HCT116 (cell line): ENCODE results near the gene OSTF1. TPM values are rescaled to one million over a fixed set of nuclear protein-coding genes. Genes with fewer than 3 reads are reported as not detected.

Source experiments
- ATAC-seq: fragments of 200-7000 bp; cut with Tn5 transposase; 2 replicates; pipeline ENCODE4 v1.9.1; 2020; ENCODE audit warnings: mild to moderate bottlenecking, moderate library complexity
- BruUV-seq: library from RNA; stranded (reverse); fragments of 400-500 nt; replicated peaks from 2 replicates; lab custom pipeline; 2021; lab: Mats Ljungman, UMichigan
- CTCF ChIA-PET: fragments of 300-600 bp; sonication (Branson Sonifier 250); formaldehyde crosslinking; loops from one replicate; lab custom pipeline; 2021; ENCODE audit warnings: antibody characterized with exemption; lab: Charles Lee
- POLR2A ChIA-PET: fragments of 300-600, 350-600 bp; sonication (Branson Sonifier 250); formaldehyde crosslinking; loops from one replicate; lab custom pipeline; 2021; ENCODE audit warnings: antibody characterized with exemption; lab: Charles Lee
- RAD21 ChIA-PET, 2 experiments: fragments of 300-600 bp; sonication (Branson Sonifier 250); formaldehyde crosslinking; loops; one replicate each; lab custom pipeline; 2023; ENCODE audit warnings: low total read pairs in 2 of 2; ENCODE audit not compliant: uncharacterized antibody in 2 of 2, unreplicated experiment in 2 of 2, low non-redundant PET in 1 of 2; lab: Charles Lee
- DNase-seq: peaks from one replicate; pipeline ENCODE4 v3.0.0-alpha.2; 2010; ENCODE audit warnings: low read depth, low spot score
- H2AFZ ChIP-seq: fragments of 200-600 bp; shearing (Covaris generic), sonication (generic); 2 replicates; pipeline ENCODE4 v1.6.1; 2017; ENCODE audit warnings: low read depth, mixed run types, mixed read lengths, antibody characterized with exemption, low read length; ENCODE audit not compliant: poor library complexity, severe bottlenecking
- H3K27ac ChIP-seq: 2 replicates; pipeline ENCODE4 v1.5.1; 2012; ENCODE audit warnings: low read depth, low read length
- H3K27me3 ChIP-seq: fragments of 200-600 bp; sonication (generic); 2 replicates; pipeline ENCODE4 v1.6.1; 2016; ENCODE audit warnings: mixed run types, low read length, mixed read lengths; ENCODE audit not compliant: insufficient read depth
- H3K36me3 ChIP-seq, 2 experiments: fragments of 200-500 bp in 1 of 2; fragments of 200-600 bp in 1 of 2; sonication (Bioruptor generic) in 1 of 2; sonication (generic) in 1 of 2; 2 replicates each; pipeline versions ENCODE4 v1.5.1 to v1.6.1; 2014 to 2016; ENCODE audit warnings: low read length in 2 of 2, inconsistent platforms in 1 of 2, mixed read lengths in 1 of 2, mixed run types in 1 of 2; ENCODE audit not compliant: insufficient read depth in 2 of 2, control insufficient read depth in 1 of 2
- H3K4me1 ChIP-seq, 2 experiments: fragments of 200-600 bp in 1 of 2; sonication (generic) in 1 of 2; 2 replicates each; pipeline versions ENCODE4 v1.5.1 to v1.6.1; 2012 to 2017; ENCODE audit warnings: low read length in 2 of 2, inconsistent platforms in 1 of 2, mild to moderate bottlenecking in 1 of 2, mixed read lengths in 1 of 2, mixed run types in 1 of 2, moderate library complexity in 1 of 2; ENCODE audit not compliant: insufficient read depth in 2 of 2, control insufficient read depth in 1 of 2
- H3K4me2 ChIP-seq: fragments of 200-600 bp; sonication (generic); 2 replicates; pipeline ENCODE4 v1.6.1; 2017; ENCODE audit warnings: mixed run types, low read length, mixed read lengths
- H3K4me3 ChIP-seq, 2 experiments: fragments of 200-600 bp in 1 of 2; sonication (generic) in 1 of 2; replicated peaks in 1 of 2; 2 replicates each; pipeline ENCODE4 v1.5.1; 2011 to 2016; ENCODE audit warnings: low read length in 2 of 2, control low read depth in 1 of 2, low read depth in 1 of 2, mild to moderate bottlenecking in 1 of 2, mixed read lengths in 1 of 2, mixed run types in 1 of 2
- H3K79me2 ChIP-seq: fragments of 200-600 bp; sonication (generic); 2 replicates; pipeline ENCODE4 v1.6.1; 2017; ENCODE audit warnings: mild to moderate bottlenecking, mixed run types, low read length, moderate library complexity, mixed read lengths; ENCODE audit not compliant: insufficient read depth
- H3K9ac ChIP-seq: fragments of 200-600 bp; sonication (generic); 2 replicates; pipeline ENCODE4 v1.6.1; 2016; ENCODE audit warnings: low read length, mixed read lengths
- H3K9me2 ChIP-seq: fragments of 200-600 bp; sonication (generic), shearing (Covaris generic); 2 replicates; pipeline ENCODE4 v1.6.1; 2017; ENCODE audit warnings: mixed run types, mild to moderate bottlenecking, moderate library complexity; ENCODE audit not compliant: insufficient read depth
- H3K9me3 ChIP-seq, 2 experiments: fragments of 200-500 bp in 1 of 2; fragments of 200-600 bp in 1 of 2; sonication (Bioruptor generic) in 1 of 2; sonication (generic) in 1 of 2; 2 replicates each; pipeline ENCODE4 v1.6.1; 2014 to 2017; ENCODE audit warnings: low read length in 2 of 2, mixed read lengths in 2 of 2, inconsistent platforms in 1 of 2, low read depth in 1 of 2, mild to moderate bottlenecking in 1 of 2, mixed run types in 1 of 2, moderate library complexity in 1 of 2; ENCODE audit not compliant: control insufficient read depth in 1 of 2, insufficient read depth in 1 of 2
- H4K20me1 ChIP-seq: fragments of 200-600 bp; sonication (generic), shearing (Covaris generic); 2 replicates; pipeline ENCODE4 v1.6.1; 2017; ENCODE audit warnings: mixed run types, mild to moderate bottlenecking, moderate library complexity; ENCODE audit not compliant: insufficient read depth
- ATF3 ChIP-seq: IDR thresholded peaks from 2 replicates; pipeline ENCODE4 v1.6.1; 2012
- CBX3 ChIP-seq: IDR thresholded peaks from 2 replicates; pipeline ENCODE4 v1.6.1; 2012; ENCODE audit warnings: low read depth
- CEBPB ChIP-seq: IDR thresholded peaks from 2 replicates; pipeline ENCODE4 v1.6.1; 2012; ENCODE audit warnings: low read depth
- CTCF ChIP-seq, 3 experiments: fragments of 200-600 bp in 1 of 3; sonication (generic) in 1 of 3; IDR thresholded peaks in 2 of 3; conservative IDR thresholded peaks in 1 of 3; 2 replicates each; pipeline ENCODE4 v1.5.1; 2012 to 2017; ENCODE audit warnings: low read depth in 2 of 3, low read length in 2 of 3, antibody characterized with exemption in 1 of 3, borderline replicate concordance in 1 of 3, control low read depth in 1 of 3, mild to moderate bottlenecking in 1 of 3, mixed read lengths in 1 of 3, mixed run types in 1 of 3, moderate library complexity in 1 of 3; ENCODE audit not compliant: insufficient read depth in 1 of 3
- EGR1 ChIP-seq: IDR thresholded peaks from 2 replicates; pipeline ENCODE4 v1.6.1; 2012; ENCODE audit warnings: low read depth
- ELF1 ChIP-seq: IDR thresholded peaks from 2 replicates; pipeline ENCODE4 v1.6.1; 2012; ENCODE audit warnings: low read depth, borderline replicate concordance
- JUND ChIP-seq: IDR thresholded peaks from 2 replicates; pipeline ENCODE4 v1.6.1; 2012
- MAX ChIP-seq: IDR thresholded peaks from 2 replicates; pipeline ENCODE4 v1.6.1; 2012
- POLR2A ChIP-seq: IDR thresholded peaks from 2 replicates; pipeline ENCODE4 v1.7.0; 2011; ENCODE audit warnings: borderline replicate concordance; ENCODE audit not compliant: insufficient read depth, insufficient read length; ENCODE audit errors: extremely low read depth
- RAD21 ChIP-seq: IDR thresholded peaks from 2 replicates; pipeline ENCODE4 v1.6.1; 2012; ENCODE audit warnings: low read depth, mild to moderate bottlenecking
- TCF7L2 ChIP-seq: IDR thresholded peaks from 2 replicates; pipeline ENCODE4 v1.7.0; 2011; ENCODE audit warnings: borderline replicate concordance, inconsistent platforms; ENCODE audit not compliant: insufficient read depth, insufficient read length; ENCODE audit errors: extremely low read depth
- YY1 ChIP-seq: IDR thresholded peaks from 2 replicates; pipeline ENCODE4 v1.6.1; 2011; ENCODE audit warnings: low read length, low read depth, moderate library complexity, mild to moderate bottlenecking; ENCODE audit not compliant: insufficient replicate concordance; ENCODE audit errors: extremely low read depth
- ZBTB33 ChIP-seq: IDR thresholded peaks from 2 replicates; pipeline ENCODE4 v1.6.1; 2011; ENCODE audit warnings: mild to moderate bottlenecking, low read length, moderate library complexity; ENCODE audit not compliant: insufficient replicate concordance; ENCODE audit errors: extremely low read depth
- ZFX ChIP-seq: fragments of 450-650 bp; IDR thresholded peaks from 2 replicates; pipeline ENCODE4 v1.6.1; 2017
- ZNF274 ChIP-seq: fragments of 200-500 bp; sonication (Bioruptor generic); IDR thresholded peaks from 2 replicates; pipeline ENCODE4 v1.6.1; 2014; ENCODE audit warnings: mild to moderate bottlenecking, low read depth, low read length, inconsistent platforms
- intact Hi-C: fragments of 100-400 bp; cut with micrococcal nuclease; formaldehyde crosslinking; loops from 2 replicates; pipeline ENCODE4 v1.10.0; 2022
- total RNA-seq: library from RNA; stranded (reverse); gene quantifications from one replicate; pipeline ENCODE4 v1.2.1, GENCODE V29; 2021; ENCODE audit not compliant: unreplicated experiment

Gene OSTF1
- total RNA-seq, 1 experiment from 2014 or later = 20.7 TPM

GRCh38 chr9:75176037-75176436, 87.7 kb downstream of the OSTF1 start:
- ChIA-PET POLR2A (no interaction called here), RAD21 (no interaction called here), CTCF (no interaction called here)
- H3K9ac ChIP-seq = no peak overlapping the region
- no peaks in the 10 kb centered on the region for H3K79me2 ChIP-seq
- H3K27me3 ChIP-seq = no peaks in the 10 kb centered on the region
- TF ChIP-seq ZBTB33 = no peak
- TF ChIP-seq POLR2A = no peak
- TF ChIP-seq CEBPB = no peak
- no peak for TF ChIP-seq TCF7L2
- no peak for TF ChIP-seq RAD21
- no peak for TF ChIP-seq MAX
- TF ChIP-seq CTCF (IDR thresholded peaks at IDR 0.05 in 2 of 3, conservative IDR thresholded peaks at IDR 0.05 in 1 of 3; ENCODE audit: borderline replicate concordance in 1 of 3, insufficient read depth in 1 of 3, low read depth in 2 of 3, low read length in 2 of 3) = no peak
- no peak for TF ChIP-seq ATF3
- TF ChIP-seq ELF1 = no peak
- TF ChIP-seq ZNF274 = no peak
- TF ChIP-seq YY1 = no peak
- no peak for TF ChIP-seq ZFX
- TF ChIP-seq EGR1 = no peak
- no peak for TF ChIP-seq JUND
- TF ChIP-seq CBX3 = no peak
- intact Hi-C loops = no loop called here
- no peak overlapping the region for H3K27ac ChIP-seq
- no peaks in the 10 kb centered on the region for H3K36me3 ChIP-seq
- no peaks in the 10 kb centered on the region for H3K9me2 ChIP-seq
- ATAC-seq = no peak
- no peaks in the 10 kb centered on the region for H3K9me3 ChIP-seq
- DNase-seq = no peak
- BruUV-seq = no TSS peak
- no peaks in the 10 kb centered on the region; a peak in 1 of 4 replicates for H3K4me1 ChIP-seq
- no peak overlapping the region for H3K4me3 ChIP-seq
- H2AFZ ChIP-seq = no peak overlapping the region
- no peak overlapping the region for H3K4me2 ChIP-seq
- H4K20me1 ChIP-seq = no peaks in the 10 kb centered on the region
